DOHH2 (cell line): ENCODE data around the gene ZNF23.

Source experiments
- H3F3A ChIP-seq: fragments of 200-600 bp; sonication (generic), shearing (Covaris generic); 2 replicates; pipeline ENCODE4 v1.6.0; 2016; ENCODE audit warnings: antibody characterized with exemption, mild to moderate bottlenecking; ENCODE audit not compliant: control insufficient read depth, insufficient read depth
- H3K27ac ChIP-seq: fragments of 200-600 bp; sonication (generic); 2 replicates; pipeline ENCODE4 v1.5.1; 2014; ENCODE audit warnings: low read depth, mild to moderate bottlenecking, low read length, moderate library complexity
- H3K27me3 ChIP-seq: fragments of 200-600 bp; sonication (generic); 2 replicates; pipeline ENCODE4 v1.6.1; 2014; ENCODE audit warnings: mild to moderate bottlenecking, low read length, mixed read lengths; ENCODE audit not compliant: control insufficient read depth
- H3K36me3 ChIP-seq: fragments of 200-600 bp; sonication (generic); 2 replicates; pipeline ENCODE4 v1.6.1; 2014; ENCODE audit warnings: mild to moderate bottlenecking, low read length, moderate library complexity, mixed read lengths; ENCODE audit not compliant: control insufficient read depth
- H3K4me1 ChIP-seq: fragments of 200-600 bp; sonication (generic); 2 replicates; pipeline ENCODE4 v1.6.1; 2014; ENCODE audit warnings: mild to moderate bottlenecking, low read length, mixed read lengths; ENCODE audit not compliant: control insufficient read depth
- H3K4me2 ChIP-seq: fragments of 200-600 bp; sonication (generic); 2 replicates; pipeline ENCODE4 v1.6.0; 2014; ENCODE audit warnings: mild to moderate bottlenecking, low read length, moderate library complexity
- H3K4me3 ChIP-seq: fragments of 200-600 bp; sonication (generic); 2 replicates; pipeline ENCODE4 v1.5.1; 2014; ENCODE audit warnings: mild to moderate bottlenecking, low read length, mixed read lengths
- H3K79me2 ChIP-seq: fragments of 200-600 bp; sonication (generic); 2 replicates; pipeline ENCODE4 v1.6.1; 2014; ENCODE audit warnings: mild to moderate bottlenecking, low read length, mixed read lengths; ENCODE audit not compliant: control insufficient read depth
- H3K9me2 ChIP-seq: fragments of 200-600 bp; sonication (generic); replicated peaks from 2 replicates; pipeline ENCODE4 v1.6.1; 2014; ENCODE audit warnings: mild to moderate bottlenecking, low read length, mixed read lengths; ENCODE audit not compliant: control insufficient read depth
- H3K9me3 ChIP-seq: fragments of 200-600 bp; sonication (generic); 2 replicates; pipeline ENCODE4 v1.6.1; 2014; ENCODE audit warnings: antibody characterized with exemption, low read length, mixed read lengths; ENCODE audit not compliant: control insufficient read depth, insufficient read depth
- H4K20me1 ChIP-seq: fragments of 200-600 bp; sonication (generic); 2 replicates; pipeline ENCODE4 v1.6.0; 2014; ENCODE audit warnings: low read depth, mild to moderate bottlenecking, antibody characterized with exemption, low read length, moderate library complexity; ENCODE audit not compliant: control insufficient read depth, insufficient read depth
- CTCF ChIP-seq: fragments of 200-600 bp; sonication (generic); IDR thresholded peaks from one replicate; pipeline ENCODE4 v1.5.1; 2014; ENCODE audit warnings: antibody characterized with exemption, mild to moderate bottlenecking, low read depth, low read length; ENCODE audit not compliant: poor library complexity, severe bottlenecking
- EZH2phosphoT487 ChIP-seq: fragments of 200-600 bp; sonication (generic); IDR thresholded peaks from 2 replicates; pipeline ENCODE4 v1.6.1; 2017; ENCODE audit warnings: borderline replicate concordance, mild to moderate bottlenecking, antibody characterized with exemption, low read length, moderate library complexity, mixed read lengths

ZNF23 gene

DNA sequence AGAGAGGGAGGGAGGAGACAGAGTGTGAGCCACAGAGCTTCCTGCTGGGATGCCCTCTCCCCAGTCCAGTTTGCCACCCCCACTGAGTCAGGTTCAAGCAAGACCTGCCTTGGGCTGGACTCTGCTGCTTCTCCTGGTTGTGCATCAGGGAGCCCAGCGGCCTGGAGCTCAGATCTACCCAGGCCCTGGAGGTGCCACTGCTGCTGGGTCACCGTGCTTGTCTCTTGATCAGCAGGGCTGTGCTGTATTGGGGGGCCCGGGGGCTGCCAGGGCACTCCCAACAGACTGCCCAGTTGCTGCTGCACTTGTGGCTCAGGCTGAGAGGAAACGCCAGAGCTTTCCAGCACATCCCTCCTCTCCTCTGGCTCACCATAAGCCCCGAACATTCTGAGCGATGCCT lies 29.1 kb downstream of the ZNF23 start:
- Histone ChIP-seq H3K36me3 (no peaks in the 10 kb centered on the region), H3K9me2 (no peaks in the 10 kb centered on the region), H3K4me1 (no peaks in the 10 kb centered on the region), H3F3A (no peaks in the 10 kb centered on the region), H3K79me2 (no peaks in the 10 kb centered on the region), H3K27ac (no peak overlapping the region), H3K4me2 (no peak overlapping the region), H3K9me3 (peaks cover 5% of the 10 kb centered on the region; the same call in 1 of the 2 replicates), H3K27me3 (no peaks in the 10 kb centered on the region), H4K20me1 (no peaks in the 10 kb centered on the region), H3K4me3 (no peak overlapping the region)
- TF ChIP-seq CTCF = no peak
- TF ChIP-seq EZH2phosphoT487 = no peak

DNA sequence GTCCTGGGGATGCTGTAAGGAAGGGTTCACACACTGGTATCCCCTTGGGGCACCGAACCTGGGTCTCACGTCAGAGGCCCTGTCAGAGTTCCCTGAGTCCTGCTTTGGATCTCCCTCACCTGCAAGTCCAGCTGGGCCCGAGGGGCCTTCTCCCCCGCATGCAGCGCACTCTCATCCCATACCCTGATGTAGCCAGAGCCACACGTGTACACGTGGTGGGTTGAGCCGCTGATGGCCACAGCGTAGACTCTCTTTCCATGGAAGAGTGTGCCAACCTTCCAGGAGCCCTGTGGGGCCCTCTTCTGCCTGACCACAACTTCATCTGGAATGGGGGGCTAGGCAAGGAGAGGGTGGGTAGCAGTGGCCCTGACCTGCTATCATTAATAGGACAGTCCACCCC lies 30.1 kb downstream of the ZNF23 start:
- Histone ChIP-seq H3K4me2 (no peak overlapping the region), H3K9me2 (no peaks in the 10 kb centered on the region), H3K4me3 (no peak overlapping the region), H3K79me2 (no peaks in the 10 kb centered on the region), H3K9me3 (peaks cover 5% of the 10 kb centered on the region; the same call in 1 of the 2 replicates), H3K27me3 (no peaks in the 10 kb centered on the region), H3K4me1 (no peaks in the 10 kb centered on the region), H4K20me1 (no peaks in the 10 kb centered on the region), H3F3A (no peaks in the 10 kb centered on the region), H3K27ac (no peak overlapping the region), H3K36me3 (no peaks in the 10 kb centered on the region)
- TF ChIP-seq EZH2phosphoT487 = no peak
- no peak for TF ChIP-seq CTCF

GRCh38 chr16:71431176-71431575 lies 30.9 kb downstream of the ZNF23 start:
- Histone ChIP-seq H4K20me1 (no peaks in the 10 kb centered on the region), H3K4me3 (no peak overlapping the region), H3K9me2 (no peaks in the 10 kb centered on the region), H3K27ac (no peak overlapping the region), H3K4me1 (no peaks in the 10 kb centered on the region), H3K79me2 (no peaks in the 10 kb centered on the region), H3K9me3 (peaks cover 5% of the 10 kb centered on the region; the same call in 1 of the 2 replicates), H3K36me3 (no peaks in the 10 kb centered on the region), H3K4me2 (no peak overlapping the region), H3K27me3 (no peaks in the 10 kb centered on the region), H3F3A (no peaks in the 10 kb centered on the region)
- TF ChIP-seq CTCF = no peak
- no peak for TF ChIP-seq EZH2phosphoT487

DNA sequence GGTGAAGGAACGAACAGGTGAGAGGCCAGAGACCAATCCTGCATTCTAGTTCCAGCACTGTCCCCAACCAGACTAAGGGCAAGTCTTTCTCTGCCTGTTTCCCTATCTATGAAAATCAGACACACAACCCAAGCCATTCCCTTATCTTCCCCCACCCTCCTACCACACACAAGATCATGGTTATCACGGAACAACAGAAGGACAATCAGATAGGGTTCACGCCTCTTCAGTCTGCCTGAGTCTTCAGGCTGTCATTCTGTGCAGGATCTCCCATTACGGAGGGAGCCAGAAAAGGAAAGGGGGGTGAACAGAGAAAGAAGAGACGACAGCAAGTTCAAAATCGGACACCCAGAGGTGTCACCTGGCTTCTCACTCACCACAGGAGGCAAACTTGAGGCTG lies 31.3 kb downstream of the ZNF23 start:
- Histone ChIP-seq H3K4me3 (no peak overlapping the region), H3F3A (no peaks in the 10 kb centered on the region), H3K27ac (no peak overlapping the region), H3K9me2 (no peaks in the 10 kb centered on the region), H3K4me1 (no peaks in the 10 kb centered on the region), H3K4me2 (no peak overlapping the region), H3K9me3 (peaks cover 5% of the 10 kb centered on the region; the same call in 1 of the 2 replicates), H3K36me3 (no peaks in the 10 kb centered on the region), H3K79me2 (no peaks in the 10 kb centered on the region), H4K20me1 (no peaks in the 10 kb centered on the region), H3K27me3 (no peaks in the 10 kb centered on the region)
- no peak for TF ChIP-seq EZH2phosphoT487
- TF ChIP-seq CTCF = no peak
